H1 (cell line): ENCODE data around the gene MEGF11. TPM values are rescaled to one million over a fixed set of nuclear protein-coding genes. Genes with fewer than 3 reads are reported as not detected.

Experiments used
- CTCF ChIA-PET: fragments of 300-600 bp; sonication (Branson Sonifier 250); formaldehyde crosslinking; loops from one replicate; lab custom pipeline; 2021; ENCODE audit not compliant: partially characterized antibody; lab: Charles Lee
- POLR2A ChIA-PET: fragments of 300-600 bp; sonication (Branson Sonifier 250); formaldehyde crosslinking; loops from one replicate; lab custom pipeline; 2021; ENCODE audit warnings: inconsistent platforms; ENCODE audit not compliant: partially characterized antibody; lab: Charles Lee
- DNase-seq, 2 experiments: peaks; one replicate each; pipeline versions ENCODE4 v3.0.0 to v3.0.0-alpha.2; 2010 to 2022; ENCODE audit warnings: low spot score in 2 of 2, low read depth in 1 of 2, mixed read lengths in 1 of 2
- FAIRE-seq: peaks from 2 replicates; lab custom pipeline; 2011; peaks lifted over from hg19 to GRCh38; lab: Jason Lieb, UNC
- H2AFZ ChIP-seq: 2 replicates; pipeline ENCODE4 v1.8.1; 2012; ENCODE audit warnings: low read length, inconsistent platforms
- H2AK5ac ChIP-seq: 2 replicates; pipeline ENCODE4 v1.6.1; 2013; ENCODE audit warnings: low read depth, low read length
- H2BK120ac ChIP-seq: replicated peaks from 2 replicates; pipeline ENCODE3; 2013; ENCODE audit warnings: low read depth, low read length, inconsistent platforms
- H2BK12ac ChIP-seq: 2 replicates; pipeline ENCODE4 v1.6.1; 2013; ENCODE audit warnings: low read depth, low read length
- H2BK15ac ChIP-seq: 2 replicates; pipeline ENCODE4 v1.6.1; 2013; ENCODE audit warnings: low read length
- H2BK20ac ChIP-seq: 2 replicates; pipeline ENCODE4 v1.6.1; 2013; ENCODE audit warnings: low read length
- H2BK5ac ChIP-seq: 2 replicates; pipeline ENCODE4 v1.6.1; 2013; ENCODE audit warnings: low read depth, low read length
- H3K14ac ChIP-seq: 2 replicates; pipeline ENCODE4 v1.6.1; 2013; ENCODE audit warnings: inconsistent platforms; ENCODE audit not compliant: insufficient read length
- H3K18ac ChIP-seq: 2 replicates; pipeline ENCODE4 v1.6.1; 2013; ENCODE audit warnings: low read length; ENCODE audit errors: extremely low read depth
- H3K23ac ChIP-seq: 2 replicates; pipeline ENCODE4 v1.6.1; 2013; ENCODE audit warnings: inconsistent platforms; ENCODE audit not compliant: insufficient read length
- H3K23me2 ChIP-seq: 2 replicates; pipeline ENCODE4 v1.6.1; 2013; ENCODE audit warnings: low read depth, low read length
- H3K27ac ChIP-seq: 2 replicates; pipeline ENCODE4 v1.6.1; 2011; ENCODE audit warnings: low read depth, low read length, inconsistent platforms
- H3K27me3 ChIP-seq, 4 experiments: replicated peaks in 1 of 4; 1 replicate in 1 of 4; 2 replicates in 3 of 4; pipeline versions ENCODE4 v1.6.1 to v1.8.1; 2011 to 2013; ENCODE audit warnings: low read length in 3 of 4, mild to moderate bottlenecking in 3 of 4, inconsistent platforms in 2 of 4, mixed read lengths in 2 of 4, moderate library complexity in 1 of 4; ENCODE audit not compliant: control insufficient read depth in 3 of 4, insufficient read depth in 3 of 4; ENCODE audit errors: extremely low read depth in 1 of 4
- H3K36me3 ChIP-seq, 4 experiments: 2 replicates each; pipeline versions ENCODE4 v1.6.1 to v1.8.1; 2011 to 2013; ENCODE audit warnings: mild to moderate bottlenecking in 4 of 4, low read length in 3 of 4, moderate library complexity in 2 of 4, control low read depth in 1 of 4, inconsistent platforms in 1 of 4; ENCODE audit not compliant: insufficient read depth in 4 of 4, control insufficient read depth in 2 of 4
- H3K4ac ChIP-seq: replicated peaks from 2 replicates; pipeline ENCODE3; 2013; ENCODE audit warnings: low read length, low read depth, mixed read lengths, inconsistent platforms; ENCODE audit not compliant: insufficient read length
- H3K4me1 ChIP-seq, 4 experiments: replicated peaks in 1 of 4; 1 replicate in 1 of 4; 2 replicates in 3 of 4; pipeline versions ENCODE4 v1.6.1 to v1.8.1; 2011 to 2013; ENCODE audit warnings: low read length in 3 of 4, inconsistent platforms in 2 of 4, mixed read lengths in 1 of 4; ENCODE audit not compliant: insufficient read depth in 4 of 4, control insufficient read depth in 3 of 4
- H3K4me2 ChIP-seq, 2 experiments: 2 replicates each; pipeline versions ENCODE4 v1.6.1 to v1.8.1; 2011 to 2013; ENCODE audit warnings: low read depth in 2 of 2, low read length in 2 of 2, control low read depth in 1 of 2, inconsistent platforms in 1 of 2, mild to moderate bottlenecking in 1 of 2; ENCODE audit not compliant: insufficient read depth in 1 of 2
- H3K4me3 ChIP-seq, 4 experiments: fragments of 200-600, 300-600 bp in 1 of 4; sonication (generic), shearing (Covaris generic), sonication (Bioruptor Twin) in 1 of 4; 2 replicates each; pipeline versions ENCODE4 v1.5.1 to v1.8.1; 2011 to 2016; ENCODE audit warnings: low read length in 4 of 4, low read depth in 3 of 4, control low read depth in 2 of 4, inconsistent platforms in 2 of 4, mild to moderate bottlenecking in 2 of 4, mixed read lengths in 1 of 4, moderate library complexity in 1 of 4; ENCODE audit not compliant: insufficient read depth in 2 of 4; ENCODE audit errors: extremely low read depth in 1 of 4
- H3K56ac ChIP-seq: replicated peaks from 2 replicates; pipeline ENCODE3; 2013; ENCODE audit warnings: low read depth, mild to moderate bottlenecking, mixed read lengths, low read length, inconsistent platforms; ENCODE audit not compliant: insufficient read length
- H3K79me1 ChIP-seq: 2 replicates; pipeline ENCODE4 v1.6.1; 2013; ENCODE audit warnings: low read depth, low read length, control low read depth
- H3K79me2 ChIP-seq, 2 experiments: 2 replicates each; pipeline versions ENCODE4 v1.6.1 to v1.8.1; 2012 to 2013; ENCODE audit warnings: low read length in 2 of 2, mild to moderate bottlenecking in 2 of 2, inconsistent platforms in 1 of 2; ENCODE audit not compliant: insufficient read depth in 2 of 2, control insufficient read depth in 1 of 2
- H3K9ac ChIP-seq, 4 experiments: replicated peaks in 1 of 4; 1 replicate in 1 of 4; 2 replicates in 3 of 4; pipeline versions ENCODE4 v1.6.1 to v1.8.1; 2011 to 2013; ENCODE audit warnings: low read depth in 3 of 4, low read length in 3 of 4, control low read depth in 2 of 4, mild to moderate bottlenecking in 2 of 4, moderate library complexity in 2 of 4, inconsistent platforms in 1 of 4; ENCODE audit errors: extremely low read depth in 1 of 4
- H3K9me3 ChIP-seq, 2 experiments: 2 replicates each; pipeline versions ENCODE4 v1.6.1 to v1.8.1; 2012 to 2013; ENCODE audit warnings: mild to moderate bottlenecking in 2 of 2, moderate library complexity in 2 of 2, control low read depth in 1 of 2, inconsistent platforms in 1 of 2, low read depth in 1 of 2, low read length in 1 of 2, mixed read lengths in 1 of 2; ENCODE audit not compliant: insufficient read depth in 2 of 2
- H4K20me1 ChIP-seq, 2 experiments: replicated peaks in 1 of 2; 2 replicates each; pipeline versions ENCODE3 to v1.8.1; 2011 to 2013; ENCODE audit warnings: inconsistent platforms in 2 of 2, low read length in 2 of 2, mild to moderate bottlenecking in 1 of 2; ENCODE audit not compliant: insufficient read depth in 2 of 2, control insufficient read depth in 1 of 2
- H4K5ac ChIP-seq: 2 replicates; pipeline ENCODE4 v1.6.1; 2013; ENCODE audit warnings: low read length, low read depth, mixed read lengths, inconsistent platforms; ENCODE audit not compliant: insufficient read length
- H4K8ac ChIP-seq: 2 replicates; pipeline ENCODE4 v1.8.0; 2013; ENCODE audit warnings: mild to moderate bottlenecking, moderate library complexity, low read length, inconsistent platforms; ENCODE audit not compliant: insufficient read depth; ENCODE audit errors: extremely low read depth
- H4K91ac ChIP-seq: replicated peaks from 2 replicates; pipeline ENCODE3; 2013; ENCODE audit warnings: low read length, mixed read lengths, inconsistent platforms; ENCODE audit not compliant: insufficient read length
- CTCF ChIP-seq, 3 experiments: IDR thresholded peaks; 1 replicate in 2 of 3; 2 replicates in 1 of 3; pipeline versions ENCODE4 v1.5.1 to v1.6.1; 2011; ENCODE audit warnings: low read length in 3 of 3, mild to moderate bottlenecking in 3 of 3, inconsistent platforms in 2 of 3, low read depth in 1 of 3, moderate library complexity in 1 of 3; ENCODE audit not compliant: insufficient read depth in 1 of 3; ENCODE audit errors: control extremely low read depth in 1 of 3
- PHF8 ChIP-seq: fragments of 200-600 bp; sonication (generic); conservative IDR thresholded peaks from 2 replicates; pipeline ENCODE4 v1.7.1; 2012; ENCODE audit warnings: low read depth, mild to moderate bottlenecking, inconsistent platforms, low read length, moderate library complexity
- RAD21 ChIP-seq, 2 experiments: IDR thresholded peaks in 1 of 2; conservative IDR thresholded peaks in 1 of 2; 2 replicates each; pipeline ENCODE4 v1.6.1; 2011; ENCODE audit warnings: low read depth in 2 of 2, low read length in 2 of 2, improper control_type of control experiment in 1 of 2, inconsistent platforms in 1 of 2, mild to moderate bottlenecking in 1 of 2, moderate library complexity in 1 of 2
- RXRA ChIP-seq: IDR thresholded peaks from 2 replicates; pipeline ENCODE4 v1.6.1; 2011; ENCODE audit warnings: low read depth, mild to moderate bottlenecking, low read length, moderate library complexity; ENCODE audit not compliant: insufficient read depth
- SAP30 ChIP-seq: fragments of 300-600 bp; sonication (generic); IDR thresholded peaks from 2 replicates; pipeline ENCODE4 v1.7.1; 2012; ENCODE audit warnings: low read length, moderate library complexity, mild to moderate bottlenecking, inconsistent platforms; ENCODE audit not compliant: insufficient read depth, insufficient replicate concordance
- SP2 ChIP-seq: IDR thresholded peaks from 2 replicates; pipeline ENCODE4 v1.6.1; 2012; ENCODE audit warnings: mild to moderate bottlenecking, low read length, inconsistent platforms
- YY1 ChIP-seq: IDR thresholded peaks from 2 replicates; pipeline ENCODE4 v1.6.1; 2011; ENCODE audit warnings: low read depth, mild to moderate bottlenecking, low read length
- WGBS, 2 experiments: shearing (Covaris generic) in 1 of 2; methylation state at CpG; one replicate each; pipeline versions ENCODE4 v1.1.6 to v1.1.7; 2013 to 2015; ENCODE audit warnings: low lambda C conversion rate in 2 of 2, mixed read lengths in 2 of 2, inconsistent platforms in 1 of 2, low coverage in 1 of 2, missing lambda C conversion rate in 1 of 2; ENCODE audit not compliant: insufficient replicate concordance in 2 of 2, insufficient coverage in 1 of 2, insufficient read length in 1 of 2; ENCODE audit errors: extremely low coverage in 1 of 2, missing lambda C conversion rate in 1 of 2; 5-methylcytosine and 5-hydroxymethylcytosine counted together
- polyA plus RNA-seq, 7 experiments: library from polyadenylated mRNA; depleted of rRNA in 3 of 7; stranded (reverse) in 5 of 7; unstranded in 2 of 7; fragments of >200 nt in 5 of 7; fragments of 200-250 nt in 2 of 7; gene quantifications; 1 replicate in 5 of 7; 2 replicates in 1 of 7; 4 replicates in 1 of 7; pipeline versions ENCODE4 v1.2.1 to v1.2.3, GENCODE V29; 2011 to 2013; ENCODE audit warnings: missing spikeins in 2 of 7, mixed read lengths in 2 of 7
- total RNA-seq: library from RNA; stranded (reverse); fragmentation: NEBNext Ultra II Directional; extraction: Animal tissue kit (Norgen Biotek cat#: 25700); gene quantifications from 2 replicates; pipeline ENCODE4 v1.2.1, GENCODE V29; 2021

The MEGF11 gene
- total and polyA plus RNA-seq, 2 of the 8 experiments (the other 6 are each of a cell fraction or from before 2014, with no cell fraction given) = 4.4 to 4.8 TPM

- no peak overlapping the region for H3K4me3 ChIP-seq
- peaks cover 0 to 10% (median 4%) of the 10 kb centered on the region in 4 experiments; a peak in 4 of 7 replicates for H3K4me1 ChIP-seq
- H3K79me2 ChIP-seq = no peaks in the 10 kb centered on the region
- peaks cover 0 to 5% (median 0%) of the 10 kb centered on the region in 4 experiments; a peak in 3 of 7 replicates for H3K27me3 ChIP-seq
- H3K56ac ChIP-seq = no peak overlapping the region
- DNase-seq (no peak), FAIRE-seq (no peak)
- no peak overlapping the region for H2AFZ ChIP-seq
- H3K9ac ChIP-seq = no peak overlapping the region
- H4K20me1 ChIP-seq = no peaks in the 10 kb centered on the region
- no peak overlapping the region for H3K14ac ChIP-seq
- no peak overlapping the region for H2BK12ac ChIP-seq
- no peak overlapping the region for H2BK20ac ChIP-seq
- no peak overlapping the region for H3K27ac ChIP-seq
- H2BK5ac ChIP-seq = no peak overlapping the region
- no peak overlapping the region for H4K91ac ChIP-seq
- POLR2A ChIA-PET = interaction anchor here (1.1 kb wide), 1 partner anchor 13 kb away, joined by 3 read pairs; no protein-coding TSS in a partner anchor
- TF ChIP-seq SP2 (no peak), SAP30 (no peak), RXRA (no peak), RAD21 (IDR thresholded peaks at IDR 0.05 in 1 of 2, conservative IDR thresholded peaks at IDR 0.05 in 1 of 2; ENCODE audit: low read depth in 2 of 2, low read length in 2 of 2) (peak; percentile 45 to 48), YY1 (no peak), PHF8 (no peak), CTCF (IDR thresholded peaks at IDR 0.05; ENCODE audit: control extremely low read depth in 1 of 3, insufficient read depth in 1 of 3, low read depth in 1 of 3, low read length in 3 of 3) (peak in 1 of 3 experiments; percentile 12; a peak in 1 of 4 replicates)
- H2BK120ac ChIP-seq = no peak overlapping the region
- H3K23ac ChIP-seq = no peak overlapping the region
- CTCF ChIA-PET = interaction anchor here (0.5 to 1.6 kb wide), 7 partner anchors 13 to 162 kb away, joined by 3 to 7 read pairs (median 5); no protein-coding TSS in a partner anchor
- no peaks in the 10 kb centered on the region for H3K79me1 ChIP-seq
- no peaks in the 10 kb centered on the region for H3K36me3 ChIP-seq
- H3K23me2 ChIP-seq = no peaks in the 10 kb centered on the region
- no peak overlapping the region for H4K8ac ChIP-seq
- H3K9me3 ChIP-seq = no peaks in the 10 kb centered on the region
- H3K18ac ChIP-seq = no peak overlapping the region
- no peak overlapping the region for H3K4ac ChIP-seq
- no peak overlapping the region for H2AK5ac ChIP-seq
- no peak overlapping the region for H4K5ac ChIP-seq
- H3K4me2 ChIP-seq = no peak overlapping the region
- H2BK15ac ChIP-seq = no peak overlapping the region
- WGBS, 2 experiments = 75% methylated on average over 3 of the region's 3 CpGs; no CpG with 5 or more reads in 1 of the 2 experiments
Measured at GRCh38 chr15:66130496-66131034, 123.0 kb downstream of the MEGF11 start.
